GM19397 (cell line): ENCODE measurements around the gene CDCA4.
A peak's percentile ranks its signal among the peaks of the same experiment; 100 is the strongest.

ENCODE experiments used
- ATAC-seq: cut with Tn5 transposase; IDR thresholded peaks from one replicate; pipeline ENCODE4 v1.9.1; 2021; ENCODE audit warnings: mild to moderate bottlenecking, moderate library complexity; ENCODE audit not compliant: unreplicated experiment

Gene CDCA4

DNA sequence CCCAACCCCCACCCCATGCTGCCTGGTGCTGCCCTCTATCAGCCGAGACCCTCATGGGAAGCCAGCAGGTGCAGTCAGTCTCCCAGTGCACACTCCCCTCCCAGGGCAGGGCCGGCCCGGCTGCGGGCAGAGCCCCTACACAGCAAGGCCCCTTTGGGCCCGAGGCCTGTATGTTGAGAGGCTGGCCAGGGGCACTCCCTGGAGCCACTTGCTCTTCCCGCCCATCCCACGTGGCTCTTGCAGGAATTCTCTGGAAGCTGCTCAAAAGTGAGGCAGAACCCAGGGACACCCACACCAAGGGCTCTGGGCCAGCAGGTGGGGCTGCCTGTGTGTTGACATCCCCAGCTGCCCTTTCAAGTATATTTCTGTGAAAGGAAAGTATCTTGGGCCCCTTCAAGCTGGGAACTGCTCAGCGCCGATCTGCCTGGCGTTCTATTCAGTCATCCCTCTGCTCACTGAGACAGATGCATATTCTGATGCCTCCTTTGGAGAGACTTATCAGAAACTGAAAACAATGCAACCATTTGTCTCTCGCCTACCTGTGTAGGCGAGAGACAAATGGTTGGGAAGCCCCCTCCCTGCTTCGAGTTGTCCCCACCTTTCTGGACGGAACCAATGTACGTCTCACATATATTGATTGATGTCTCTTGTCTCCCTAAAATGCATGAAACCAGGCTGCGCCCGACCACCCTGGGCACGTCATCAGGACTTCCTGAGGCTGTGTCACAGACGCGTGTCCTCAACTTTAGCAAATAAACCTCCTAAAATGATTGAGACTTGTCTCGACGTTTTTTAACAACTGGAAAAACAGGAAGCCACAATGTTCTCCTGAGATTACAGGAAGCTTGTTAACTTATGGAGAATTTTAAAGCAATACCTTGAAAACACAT is 38.4 kb upstream of the CDCA4 start:
- ATAC-seq = no peak

DNA sequence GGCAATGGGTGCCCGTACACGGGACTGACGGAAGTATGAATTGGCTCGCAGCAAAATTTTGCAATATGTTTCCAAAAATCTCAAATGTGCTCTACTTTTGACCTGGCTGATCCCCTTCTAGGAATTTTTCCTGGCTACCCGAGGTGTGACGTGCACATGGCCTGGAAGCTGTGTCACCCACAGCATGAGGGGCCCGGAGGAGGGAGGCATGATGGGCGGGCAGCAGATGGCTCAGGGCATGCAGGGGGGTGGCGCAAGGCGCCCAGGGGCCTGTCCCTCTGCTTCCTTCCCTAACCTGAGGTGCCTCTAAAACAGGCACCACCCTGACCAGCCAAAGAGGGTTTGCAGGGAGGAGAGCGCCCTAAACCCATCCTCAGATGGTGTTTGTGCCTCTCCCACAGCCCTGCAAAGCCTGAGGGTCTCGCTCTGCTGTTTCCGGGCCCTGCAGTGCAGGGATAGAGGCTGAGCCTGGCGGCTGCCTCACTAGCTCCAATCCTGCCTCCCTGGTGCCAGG is 37.7 kb upstream of the CDCA4 start:
- ATAC-seq = no peak

DNA sequence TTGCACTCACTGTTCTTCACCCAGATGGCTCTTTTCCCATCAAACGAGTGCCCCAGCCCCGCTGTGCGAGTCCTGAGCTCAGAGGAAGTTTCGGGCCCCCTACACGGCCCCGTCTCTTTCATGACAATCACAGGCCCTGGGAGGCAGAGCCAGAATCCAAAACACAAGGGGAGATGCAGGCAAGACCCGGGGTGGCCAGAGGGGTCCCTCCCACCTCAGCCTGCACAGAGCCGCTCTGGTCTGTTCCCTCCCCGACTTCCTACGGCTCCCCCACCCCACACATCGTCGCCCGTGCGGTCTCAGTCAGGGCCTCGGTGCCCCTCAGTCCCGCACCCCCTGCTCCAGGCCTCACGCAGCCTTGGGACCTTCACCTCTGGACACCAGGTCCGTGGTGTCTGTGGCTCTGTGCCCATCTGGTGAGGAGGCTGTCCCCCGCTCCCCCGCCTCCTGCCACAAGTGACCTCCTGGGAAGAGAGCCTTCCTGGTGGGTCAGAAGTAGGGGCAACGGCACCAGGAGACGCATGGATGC is 35.5 kb upstream of the CDCA4 start:
- ATAC-seq = no peak

DNA sequence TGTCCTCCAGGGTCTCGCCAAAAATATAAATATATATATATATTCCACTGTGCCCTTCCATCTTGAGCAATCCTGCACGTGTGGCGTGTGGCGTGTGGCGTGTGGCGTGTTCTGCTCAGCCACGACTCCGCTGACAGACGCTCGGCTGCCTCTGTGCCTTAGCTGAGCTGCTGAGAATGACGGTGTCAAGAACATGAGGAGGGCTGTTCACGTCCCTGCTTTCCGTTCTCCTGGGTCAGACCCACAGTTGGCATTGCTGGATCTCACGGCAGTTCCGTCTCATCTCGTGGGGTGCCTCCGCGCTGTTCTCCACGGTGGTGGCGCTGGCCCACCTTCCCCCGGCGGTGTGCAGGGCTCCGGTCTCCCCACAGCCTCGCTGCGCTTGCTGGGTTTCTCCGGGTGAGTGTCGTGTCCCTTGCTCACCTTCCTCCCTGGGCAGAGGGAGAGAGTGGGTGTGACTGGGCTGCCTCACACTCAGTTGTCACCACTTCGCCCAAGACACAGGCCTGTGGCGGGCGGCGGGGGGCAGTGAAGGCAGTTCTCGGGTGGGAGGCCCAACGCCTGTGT is 34.9 kb upstream of the CDCA4 start:
- no peak for ATAC-seq

DNA sequence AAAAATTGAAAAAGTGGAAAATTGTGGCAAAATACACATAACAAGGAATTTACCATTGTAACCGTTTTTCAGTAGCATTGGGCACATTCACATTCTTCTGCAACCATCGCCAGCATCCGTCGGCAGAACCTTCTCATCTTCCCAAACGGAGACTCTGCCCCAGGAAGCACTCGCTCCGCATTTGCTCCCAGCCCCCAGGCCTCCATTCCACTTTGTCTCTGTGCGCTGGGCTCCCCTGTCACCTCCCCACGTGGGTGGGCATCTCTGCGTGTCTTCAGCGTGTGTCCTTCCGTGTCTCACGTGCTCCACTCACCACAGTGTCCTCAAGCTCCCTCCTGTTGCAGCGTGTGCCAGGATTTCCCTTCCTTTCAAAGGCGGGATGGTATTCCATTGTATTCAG is 34.5 kb upstream of the CDCA4 start:
- ATAC-seq = no peak

DNA sequence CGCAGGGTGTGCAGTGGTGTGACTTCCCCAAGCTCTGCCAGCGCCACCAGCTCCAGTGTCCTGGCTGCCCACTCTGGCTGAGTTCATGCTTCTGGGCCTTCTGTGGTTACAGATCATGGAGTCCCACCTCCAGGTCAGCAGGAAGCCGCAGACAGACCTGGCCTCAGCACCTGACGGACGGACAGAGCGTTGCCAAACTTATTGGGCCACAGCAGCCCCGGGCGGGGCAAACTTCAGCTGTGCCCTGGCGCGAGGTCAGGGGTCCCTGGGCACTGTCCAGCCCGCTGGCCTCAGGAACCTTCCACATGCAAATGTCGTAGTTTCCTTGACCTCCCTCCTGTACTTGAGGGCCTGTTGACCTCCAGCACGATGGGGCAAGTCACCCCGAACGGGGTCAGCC is 33.1 kb upstream of the CDCA4 start:
- no peak for ATAC-seq

DNA sequence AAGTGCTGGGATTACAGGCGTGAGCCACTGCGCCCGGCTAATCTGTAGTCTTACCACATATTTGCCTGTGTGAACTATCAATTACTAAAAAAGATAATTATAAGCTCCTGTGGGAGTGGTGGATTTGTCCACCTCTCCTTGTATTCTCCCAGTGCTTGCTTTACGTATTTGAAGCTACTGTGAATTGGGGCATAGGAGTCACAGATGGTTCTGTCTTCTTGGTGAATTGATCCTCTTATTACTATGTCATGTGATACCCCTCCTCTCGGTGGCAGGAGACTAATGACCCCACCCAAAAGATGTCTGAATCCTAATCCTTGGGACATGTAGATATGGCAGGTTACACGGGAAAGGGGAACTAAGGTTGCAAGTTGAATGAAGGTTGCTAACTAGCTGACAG is 32.5 kb upstream of the CDCA4 start:
- ATAC-seq = no peak

DNA sequence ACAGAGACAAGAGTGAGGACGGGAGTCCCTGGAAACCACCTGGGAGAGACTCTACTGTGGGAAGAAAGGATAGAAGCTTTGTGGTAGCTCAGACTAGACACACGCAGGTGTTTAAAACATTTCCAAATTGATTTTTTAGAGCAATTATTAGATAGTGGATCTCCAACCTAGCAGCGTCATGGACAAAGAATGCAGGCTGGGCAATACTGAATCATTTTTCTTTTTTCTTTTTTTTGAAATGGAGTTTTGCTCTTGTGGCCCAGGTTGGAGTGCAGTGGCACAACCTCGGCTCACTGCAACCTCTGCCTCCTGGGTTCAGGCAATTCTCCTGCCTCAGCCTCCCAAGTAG is 31.2 kb upstream of the CDCA4 start:
- no peak for ATAC-seq

DNA sequence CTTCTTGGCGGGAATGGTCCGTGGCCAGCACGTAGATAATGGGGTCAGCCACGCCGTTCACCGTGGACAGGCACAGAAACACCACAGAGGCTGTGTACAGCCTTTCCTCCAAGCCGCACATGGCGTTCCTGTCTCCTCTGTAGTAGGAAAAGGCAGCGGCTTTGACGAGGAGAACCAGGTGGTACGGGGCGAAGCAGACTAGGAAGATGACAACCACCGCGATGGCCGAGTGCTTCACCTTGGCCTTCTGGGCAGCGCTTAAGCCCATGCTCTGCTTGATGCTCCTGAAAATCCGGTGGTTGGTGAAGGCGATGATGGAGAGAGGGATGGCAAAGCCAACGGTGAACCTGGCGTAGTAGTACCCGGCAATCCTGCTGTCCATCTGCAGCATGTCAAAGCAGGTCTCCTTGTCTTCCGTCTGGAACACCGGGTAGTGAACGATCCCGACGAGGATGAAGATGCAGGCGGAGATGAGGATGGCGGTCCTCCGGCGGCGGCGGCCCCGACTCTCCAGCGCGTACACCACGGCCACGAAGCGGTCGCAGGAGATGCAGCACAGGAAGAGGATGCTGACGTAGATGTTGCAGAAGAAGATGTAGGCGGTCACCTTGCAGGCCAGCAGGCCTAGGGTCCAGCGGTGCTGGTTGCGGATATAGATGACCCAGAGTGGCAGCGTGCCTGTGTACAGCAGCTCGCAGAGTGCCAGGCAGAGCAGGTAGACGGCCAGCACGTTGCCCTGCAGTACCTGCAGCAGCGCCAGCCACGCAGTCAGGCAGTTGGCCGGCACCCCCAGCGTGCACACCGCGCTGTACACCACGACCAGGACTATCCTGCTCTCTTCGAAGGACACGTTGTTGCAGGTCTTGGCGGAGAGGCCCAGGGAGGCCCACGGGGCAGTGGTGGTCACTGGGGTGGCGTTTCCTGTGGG is 30.6 kb upstream of the CDCA4 start:
- ATAC-seq = no peak

DNA sequence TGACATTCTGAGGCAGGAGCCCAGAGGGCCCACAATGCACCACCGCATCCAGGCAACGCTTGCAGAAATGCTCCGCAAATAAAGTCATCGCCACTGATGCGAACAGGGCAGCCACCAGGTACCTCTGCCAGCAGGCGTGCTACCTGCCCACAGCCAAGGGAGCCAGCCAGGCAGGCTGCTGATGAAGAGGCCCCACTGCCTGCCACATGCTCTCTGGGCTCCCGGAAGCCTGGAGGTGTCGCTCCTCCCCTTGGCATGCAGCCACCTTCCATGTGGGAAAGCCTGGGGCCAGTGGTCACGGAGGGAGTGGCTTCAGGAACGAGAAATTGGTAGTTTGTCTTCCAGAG is 29.6 kb upstream of the CDCA4 start:
- no peak for ATAC-seq

DNA sequence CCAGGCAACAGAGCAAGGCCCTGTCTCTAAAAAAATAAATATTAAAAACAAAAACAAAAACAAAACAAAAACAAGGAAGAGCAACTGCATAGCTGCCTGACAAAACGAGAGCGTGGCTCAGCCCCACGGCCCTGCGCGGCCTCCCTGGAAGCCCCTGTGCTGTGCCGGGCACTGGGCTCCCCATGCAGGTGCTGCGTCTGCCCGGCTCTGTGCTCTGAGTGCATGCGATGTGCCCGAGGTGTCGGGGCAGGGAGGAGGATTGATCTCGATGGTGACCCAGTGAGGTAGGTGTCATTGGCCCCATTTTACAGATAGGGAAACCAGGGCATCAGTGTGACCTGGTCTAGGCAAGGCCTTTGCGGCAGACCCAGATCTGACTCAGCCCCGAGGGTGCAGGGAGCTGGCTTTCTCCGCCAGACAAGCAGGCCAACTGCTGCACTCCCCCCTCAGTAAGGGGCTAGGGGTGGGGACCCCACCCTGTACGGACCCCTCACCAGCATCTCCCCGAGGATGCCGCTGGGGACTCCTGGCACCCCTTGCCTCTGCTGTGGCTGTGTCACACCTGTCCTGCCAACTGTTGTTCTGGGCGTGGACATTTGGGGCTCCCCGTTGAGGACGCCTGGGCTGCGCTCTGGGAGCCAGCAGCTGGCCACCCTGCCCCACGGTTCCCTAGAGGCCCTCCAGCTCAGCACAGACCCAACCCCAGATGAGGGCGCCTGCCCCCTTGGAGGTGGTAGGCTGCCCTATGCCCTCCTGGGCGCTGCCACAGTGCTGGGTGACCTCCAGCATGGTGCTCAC is 29.1 kb upstream of the CDCA4 start:
- no peak for ATAC-seq

DNA sequence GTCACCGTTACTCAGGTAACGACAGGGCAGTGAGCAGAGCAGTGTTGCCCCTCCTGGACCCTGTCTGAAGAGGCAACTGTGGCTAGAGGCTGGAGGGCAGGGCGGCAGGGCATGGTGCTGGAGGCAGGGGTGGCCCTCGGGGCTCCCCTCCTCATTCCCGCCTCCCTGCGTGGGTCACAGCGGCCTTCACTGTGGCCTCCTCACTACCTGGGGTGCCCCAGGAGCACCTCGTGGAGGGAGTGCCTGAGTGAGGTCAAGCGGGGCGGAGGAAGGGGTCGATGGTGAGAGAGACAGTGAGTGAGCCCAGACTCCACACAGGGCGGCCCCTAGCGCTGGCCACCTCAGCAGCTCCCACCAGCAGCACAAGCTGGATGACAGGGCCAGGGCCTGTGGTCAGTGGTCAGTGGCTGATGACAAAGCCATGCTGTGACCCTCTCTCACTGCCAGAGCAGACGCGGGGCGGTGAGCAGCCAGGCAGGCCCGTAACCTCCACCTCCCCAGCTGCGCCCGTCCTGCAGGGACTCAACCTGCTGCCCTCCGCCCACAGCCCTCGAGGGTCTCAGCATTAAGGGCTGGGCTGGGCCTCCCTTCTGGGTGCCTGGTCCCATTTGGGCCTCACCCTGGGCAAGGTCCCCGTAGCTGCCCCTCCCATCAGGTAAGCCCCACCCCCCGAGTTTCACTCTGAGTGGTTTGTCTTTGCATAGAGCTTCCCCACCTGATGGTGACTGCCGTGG is 26.6 kb upstream of the CDCA4 start:
- no peak for ATAC-seq

DNA sequence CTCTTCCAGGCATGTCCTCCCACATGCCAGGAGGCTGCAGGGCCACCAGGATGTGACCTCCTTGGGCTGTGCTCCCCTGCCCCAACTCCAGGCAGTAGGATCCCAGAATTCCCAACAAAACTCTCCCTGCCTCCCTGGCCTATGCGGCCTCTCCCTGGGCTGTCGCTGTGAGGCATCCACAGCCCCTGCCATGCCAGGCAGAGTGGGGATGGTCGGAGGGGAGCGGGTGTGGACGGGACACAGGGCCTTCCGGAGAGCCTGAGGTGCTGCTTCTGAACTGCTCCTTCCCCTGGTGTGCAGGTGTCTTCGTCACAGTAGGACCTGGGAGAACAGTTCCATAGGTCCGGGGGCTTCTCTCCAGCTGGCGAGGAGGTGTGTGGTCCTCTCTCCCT is 26.0 kb upstream of the CDCA4 start:
- no peak for ATAC-seq

DNA sequence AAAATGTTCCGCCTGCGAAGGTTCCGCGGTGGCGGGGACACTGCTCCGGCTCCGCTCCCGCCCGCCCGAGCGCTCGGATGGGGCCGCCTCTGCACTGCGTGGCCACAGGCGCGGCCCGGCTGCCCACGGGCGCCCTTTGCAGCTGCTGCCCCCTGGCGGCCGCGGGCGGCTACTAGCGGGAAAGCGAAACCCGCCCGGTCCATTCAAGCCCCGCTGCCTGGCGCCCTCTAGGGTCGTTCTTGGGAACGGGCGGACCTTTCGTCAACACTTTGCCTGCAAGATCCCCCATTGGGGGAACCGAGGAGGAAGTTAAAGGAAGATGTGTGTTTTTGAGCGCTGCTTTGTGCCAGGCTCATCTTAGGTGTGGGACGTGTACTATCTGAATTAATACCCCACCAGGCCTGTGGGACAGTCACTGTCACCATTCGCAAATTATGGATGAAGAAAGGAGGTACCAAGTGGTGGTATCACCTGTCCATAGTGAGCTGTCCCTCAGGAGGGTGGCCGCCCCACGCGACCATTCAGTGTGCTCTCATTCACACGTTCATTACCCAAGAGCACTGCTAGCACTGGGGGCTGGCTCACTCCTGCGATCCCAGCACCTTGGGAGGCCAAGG is 24.9 kb upstream of the CDCA4 start:
- peak; percentile 68 for ATAC-seq

DNA sequence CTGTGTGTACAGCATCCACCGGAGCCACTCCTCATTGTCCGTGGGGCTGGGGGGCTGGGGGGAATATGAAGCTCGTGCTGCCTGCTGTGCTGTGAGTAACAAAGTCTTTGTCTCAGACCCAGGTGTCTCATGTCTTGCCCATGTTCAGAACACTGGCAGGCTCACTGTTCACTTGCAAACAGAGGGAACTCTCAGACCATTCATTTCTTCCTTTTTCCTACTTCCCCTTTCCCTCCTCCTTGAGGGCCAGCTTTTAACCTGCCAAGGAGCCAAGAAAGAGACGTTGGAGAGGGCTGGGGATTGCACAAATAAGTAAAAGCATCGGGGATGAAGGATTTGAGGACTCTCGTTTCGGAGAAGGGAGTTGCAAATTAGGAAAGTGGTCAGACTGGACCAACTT is 22.8 kb upstream of the CDCA4 start:
- no peak for ATAC-seq

DNA sequence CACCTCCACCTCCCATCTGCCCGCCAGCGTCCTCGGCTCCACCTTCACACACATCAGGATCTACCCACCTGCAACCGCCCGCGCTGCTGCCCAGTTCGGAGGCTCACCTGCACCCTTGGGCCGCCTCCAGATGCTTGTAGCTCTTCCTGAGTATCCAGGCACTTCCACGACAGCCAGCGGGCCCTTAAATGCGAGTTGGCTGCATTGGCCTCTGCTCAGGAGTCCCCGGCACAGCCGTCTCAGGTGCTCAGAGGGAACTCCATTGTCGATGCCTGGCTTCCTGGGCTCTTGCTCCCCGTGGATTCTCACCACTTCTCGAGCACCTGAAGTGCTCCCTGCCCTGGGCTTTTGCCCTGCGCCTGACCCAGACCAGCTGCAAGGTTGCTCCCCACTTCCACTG is 21.9 kb upstream of the CDCA4 start:
- ATAC-seq = no peak

DNA sequence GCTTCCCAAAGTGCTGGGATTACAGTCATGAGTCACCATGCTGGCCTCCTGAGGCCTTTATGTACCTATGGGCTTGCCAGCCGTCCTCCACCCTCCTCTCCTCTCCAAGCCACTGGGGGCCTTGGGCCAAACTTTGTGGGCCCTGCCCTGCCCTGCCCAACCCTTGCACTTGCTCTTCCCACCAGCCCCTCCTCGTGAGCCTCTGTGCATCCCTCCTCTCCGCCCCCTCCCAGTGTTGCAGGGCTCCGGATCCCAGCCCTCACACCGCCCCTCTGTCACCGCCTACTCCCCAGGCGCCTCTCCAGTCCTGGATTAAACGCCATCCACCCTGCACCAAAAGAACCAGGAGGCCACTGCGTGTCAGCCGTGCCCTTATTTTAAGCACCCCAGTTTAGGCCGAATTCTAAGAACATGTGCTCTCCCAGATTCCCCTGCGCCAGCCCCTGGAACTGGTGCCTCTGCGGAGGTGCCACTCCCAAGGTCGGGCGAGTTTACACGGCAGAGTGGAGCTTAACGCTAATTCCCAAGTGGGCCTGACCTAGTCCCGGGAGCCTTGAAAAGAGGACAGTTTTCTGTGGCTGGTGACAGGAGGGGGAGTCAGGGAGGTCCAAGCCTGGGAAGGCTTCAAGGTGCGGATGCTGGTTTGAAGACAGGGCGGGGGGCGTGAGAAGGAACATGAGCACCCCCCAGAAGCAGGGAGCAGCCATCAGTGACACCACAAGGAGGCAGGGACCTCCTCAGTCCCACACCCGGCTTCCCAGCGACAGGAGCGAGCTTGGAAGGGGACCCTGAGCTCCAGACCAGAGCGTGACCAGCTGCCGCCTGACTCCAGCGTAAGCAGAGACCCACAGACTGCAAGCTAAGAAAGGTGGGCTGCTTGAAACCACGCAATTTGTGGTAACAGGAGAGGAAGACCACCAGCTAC is 21.2 kb upstream of the CDCA4 start:
- ATAC-seq = no peak

DNA sequence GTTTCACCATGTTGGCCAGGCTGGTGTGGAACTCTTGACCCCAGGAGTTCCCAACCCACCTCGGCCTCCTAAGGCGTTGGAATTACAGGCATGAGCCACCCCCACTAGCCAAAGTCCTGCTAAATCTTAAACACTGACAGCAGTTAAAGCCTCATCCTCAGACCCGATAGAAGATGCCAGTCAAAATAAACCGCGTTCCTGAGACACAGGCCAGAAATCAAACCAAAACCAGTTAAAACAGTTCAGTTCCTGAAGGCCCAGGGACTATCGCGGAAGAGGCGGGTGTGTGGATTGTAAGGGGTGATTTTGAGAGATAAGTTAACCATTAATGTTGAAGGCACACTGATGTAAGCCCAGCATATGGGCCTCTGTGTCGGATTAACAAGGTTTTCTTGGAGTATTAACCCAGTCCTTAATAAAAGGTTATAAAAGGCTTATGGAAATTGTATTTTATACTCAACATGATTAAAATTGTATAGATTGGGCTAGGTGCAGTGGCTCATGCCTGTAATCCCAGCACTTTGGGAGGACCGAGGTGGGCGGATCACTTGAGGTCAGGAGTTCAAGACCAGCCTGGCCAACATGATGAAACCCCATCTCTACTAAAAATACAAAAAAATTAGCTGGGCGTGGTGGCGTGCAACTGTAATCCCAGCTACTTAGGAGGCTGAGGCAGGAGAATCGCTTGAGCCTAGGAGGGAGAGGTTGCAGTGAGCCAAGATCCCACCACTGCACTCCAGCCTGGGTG is 18.7 kb upstream of the CDCA4 start:
- ATAC-seq = no peak
